ENCODE measurements around the gene UBE2E1.

The UBE2E1 gene

GRCh38 chr3:23834082-23834870 is 28.5 kb downstream of the UBE2E1 start:
- no peak overlapping the region for H3K4me3 ChIP-seq (ENCODE audit: low read depth in 1 of 2, low read length in 1 of 2)
- no peak for TF ChIP-seq CTCF (IDR thresholded peaks at IDR 0.05)
- H3K27me3 ChIP-seq, result no peaks in the 10 kb centered on the region
- peaks cover 13 to 14% of the 10 kb centered on the region in 2 experiments for H3K4me1 ChIP-seq (ENCODE audit: control insufficient read depth in 1 of 2, insufficient read depth in 1 of 2, low read depth in 1 of 2, low read length in 1 of 2)
- no peaks in the 10 kb centered on the region for H3K9me3 ChIP-seq
- H3K36me3 ChIP-seq, result no peaks in the 10 kb centered on the region
- no peak overlapping the region for H3K27ac ChIP-seq

DNA sequence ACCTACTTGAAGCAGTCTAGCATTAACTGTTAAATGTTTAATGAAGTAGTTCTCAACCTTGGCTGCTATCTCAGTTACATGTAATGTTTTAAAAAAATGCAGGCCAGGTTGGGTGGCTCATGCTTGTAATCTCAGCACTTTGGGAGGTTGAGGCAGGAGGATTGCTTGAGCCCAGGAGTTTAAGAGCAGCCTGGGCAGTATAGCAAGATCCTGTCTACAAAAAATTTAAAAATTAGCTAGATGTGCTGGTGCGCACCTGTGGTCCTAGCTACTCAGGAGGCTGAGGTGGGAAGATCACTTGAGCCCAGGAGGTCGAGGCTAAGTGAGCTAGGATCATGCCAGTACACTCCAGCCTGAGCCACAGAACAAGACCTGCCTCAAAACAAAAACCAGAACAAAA is 29.3 kb downstream of the UBE2E1 start:
- peaks cover 8 to 9% of the 10 kb centered on the region in 2 experiments for H3K4me1 ChIP-seq (ENCODE audit: control insufficient read depth in 1 of 2, insufficient read depth in 1 of 2, low read depth in 1 of 2, low read length in 1 of 2)
- no peak overlapping the region for H3K4me3 ChIP-seq (ENCODE audit: low read depth in 1 of 2, low read length in 1 of 2)
- H3K27ac ChIP-seq, result no peak overlapping the region
- no peaks in the 10 kb centered on the region for H3K9me3 ChIP-seq
- no peaks in the 10 kb centered on the region for H3K36me3 ChIP-seq
- H3K27me3 ChIP-seq, result no peaks in the 10 kb centered on the region
- no peak for TF ChIP-seq CTCF (IDR thresholded peaks at IDR 0.05)

- Histone ChIP-seq H3K9me3 (no peaks in the 10 kb centered on the region), H3K4me1 (ENCODE audit: control insufficient read depth in 1 of 2, insufficient read depth in 1 of 2, low read depth in 1 of 2, low read length in 1 of 2) (peaks cover 8 to 9% of the 10 kb centered on the region in 2 experiments), H3K4me3 (ENCODE audit: low read depth in 1 of 2, low read length in 1 of 2) (no peak overlapping the region), H3K27ac (peak overlapping the region; percentile 58), H3K36me3 (no peaks in the 10 kb centered on the region), H3K27me3 (no peaks in the 10 kb centered on the region)
- TF ChIP-seq CTCF (IDR thresholded peaks at IDR 0.05), result no peak
Observed at GRCh38 chr3:23835802-23836201, 30.0 kb downstream of the UBE2E1 start.

DNA sequence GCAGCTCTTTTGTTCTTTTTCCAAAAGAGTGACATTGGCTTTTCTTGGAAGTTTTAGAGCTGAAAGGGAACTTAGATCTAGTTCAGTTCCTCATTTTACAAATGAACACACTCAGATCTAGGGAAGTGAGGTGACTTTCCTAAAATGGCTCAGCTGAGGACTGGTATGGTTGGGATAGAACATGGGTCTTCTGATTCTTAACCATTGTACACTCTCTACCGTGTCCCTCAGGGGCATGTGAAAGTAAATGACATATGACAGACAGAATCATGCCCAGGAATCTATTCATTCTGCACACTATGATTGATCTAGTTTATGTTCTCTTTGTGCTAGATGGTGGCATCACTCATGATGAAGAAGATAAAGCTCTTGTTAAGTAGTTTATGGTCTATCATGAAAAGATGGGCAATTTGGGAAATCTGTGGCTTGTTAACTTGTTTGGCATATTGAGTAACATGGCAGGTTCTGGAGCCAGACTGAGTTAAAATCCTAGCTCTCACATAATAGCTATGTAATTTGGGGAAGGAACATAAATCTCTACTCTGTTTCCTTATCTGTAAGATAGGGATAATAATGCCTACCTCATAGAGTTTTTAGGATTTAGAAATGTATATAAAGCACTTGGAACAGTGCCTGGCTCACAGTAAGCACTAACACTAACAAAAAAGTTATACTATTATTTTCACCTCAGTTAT is 30.9 kb downstream of the UBE2E1 start:
- H3K4me3 ChIP-seq (ENCODE audit: low read depth in 1 of 2, low read length in 1 of 2), result no peak overlapping the region
- peaks cover 8 to 9% of the 10 kb centered on the region in 2 experiments for H3K4me1 ChIP-seq (ENCODE audit: control insufficient read depth in 1 of 2, insufficient read depth in 1 of 2, low read depth in 1 of 2, low read length in 1 of 2)
- H3K36me3 ChIP-seq, result no peaks in the 10 kb centered on the region
- no peak for TF ChIP-seq CTCF (IDR thresholded peaks at IDR 0.05)
- H3K27me3 ChIP-seq, result no peaks in the 10 kb centered on the region
- H3K27ac ChIP-seq, result peak overlapping the region; percentile 58
- H3K9me3 ChIP-seq, result no peaks in the 10 kb centered on the region

- H3K27ac ChIP-seq, result no peak overlapping the region
- H3K36me3 ChIP-seq, result no peaks in the 10 kb centered on the region
- no peak overlapping the region for H3K4me3 ChIP-seq (ENCODE audit: low read depth in 1 of 2, low read length in 1 of 2)
- H3K4me1 ChIP-seq (ENCODE audit: control insufficient read depth in 1 of 2, insufficient read depth in 1 of 2, low read depth in 1 of 2, low read length in 1 of 2), result peaks cover 8 to 9% of the 10 kb centered on the region in 2 experiments
- no peaks in the 10 kb centered on the region for H3K27me3 ChIP-seq
- no peak for TF ChIP-seq CTCF (IDR thresholded peaks at IDR 0.05)
- no peaks in the 10 kb centered on the region for H3K9me3 ChIP-seq
Observed at GRCh38 chr3:23837286-23837685, 31.5 kb downstream of the UBE2E1 start.
